A172 (cell line): ENCODE results near the gene CDAN1. TPM values are rescaled to one million over a fixed set of nuclear protein-coding genes. Genes with fewer than 3 reads are reported as not detected.
A peak's percentile ranks its signal among the peaks of the same experiment; 100 is the strongest.
"Not testable (repeated sequence)": the region's sequence is repeated elsewhere in the genome, so short reads cannot be mapped to it uniquely, and the experiment has no call there.

Experiments
- DNase-seq: peaks from one replicate; pipeline ENCODE4 v3.0.0-alpha.2; 2015; ENCODE audit warnings: low spot score
- total RNA-seq: library from RNA; depleted of rRNA; stranded (reverse); fragments of >200 nt; shearing (Covaris generic); gene quantifications from 2 replicates; pipeline ENCODE4 v1.2.3, GENCODE V29; 2014; rRNA removed

CDAN1 gene, protein sequence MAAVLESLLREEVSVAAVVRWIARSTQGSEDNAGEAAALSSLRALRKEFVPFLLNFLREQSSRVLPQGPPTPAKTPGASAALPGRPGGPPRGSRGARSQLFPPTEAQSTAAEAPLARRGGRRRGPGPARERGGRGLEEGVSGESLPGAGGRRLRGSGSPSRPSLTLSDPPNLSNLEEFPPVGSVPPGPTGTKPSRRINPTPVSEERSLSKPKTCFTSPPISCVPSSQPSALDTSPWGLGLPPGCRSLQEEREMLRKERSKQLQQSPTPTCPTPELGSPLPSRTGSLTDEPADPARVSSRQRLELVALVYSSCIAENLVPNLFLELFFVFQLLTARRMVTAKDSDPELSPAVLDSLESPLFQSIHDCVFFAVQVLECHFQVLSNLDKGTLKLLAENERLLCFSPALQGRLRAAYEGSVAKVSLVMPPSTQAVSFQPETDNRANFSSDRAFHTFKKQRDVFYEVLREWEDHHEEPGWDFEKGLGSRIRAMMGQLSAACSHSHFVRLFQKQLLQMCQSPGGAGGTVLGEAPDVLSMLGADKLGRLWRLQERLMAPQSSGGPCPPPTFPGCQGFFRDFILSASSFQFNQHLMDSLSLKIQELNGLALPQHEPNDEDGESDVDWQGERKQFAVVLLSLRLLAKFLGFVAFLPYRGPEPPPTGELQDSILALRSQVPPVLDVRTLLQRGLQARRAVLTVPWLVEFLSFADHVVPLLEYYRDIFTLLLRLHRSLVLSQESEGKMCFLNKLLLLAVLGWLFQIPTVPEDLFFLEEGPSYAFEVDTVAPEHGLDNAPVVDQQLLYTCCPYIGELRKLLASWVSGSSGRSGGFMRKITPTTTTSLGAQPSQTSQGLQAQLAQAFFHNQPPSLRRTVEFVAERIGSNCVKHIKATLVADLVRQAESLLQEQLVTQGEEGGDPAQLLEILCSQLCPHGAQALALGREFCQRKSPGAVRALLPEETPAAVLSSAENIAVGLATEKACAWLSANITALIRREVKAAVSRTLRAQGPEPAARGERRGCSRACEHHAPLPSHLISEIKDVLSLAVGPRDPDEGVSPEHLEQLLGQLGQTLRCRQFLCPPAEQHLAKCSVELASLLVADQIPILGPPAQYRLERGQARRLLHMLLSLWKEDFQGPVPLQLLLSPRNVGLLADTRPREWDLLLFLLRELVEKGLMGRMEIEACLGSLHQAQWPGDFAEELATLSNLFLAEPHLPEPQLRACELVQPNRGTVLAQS
- 11.3 and 14.5 TPM in 2 replicates for total RNA-seq

DNA sequence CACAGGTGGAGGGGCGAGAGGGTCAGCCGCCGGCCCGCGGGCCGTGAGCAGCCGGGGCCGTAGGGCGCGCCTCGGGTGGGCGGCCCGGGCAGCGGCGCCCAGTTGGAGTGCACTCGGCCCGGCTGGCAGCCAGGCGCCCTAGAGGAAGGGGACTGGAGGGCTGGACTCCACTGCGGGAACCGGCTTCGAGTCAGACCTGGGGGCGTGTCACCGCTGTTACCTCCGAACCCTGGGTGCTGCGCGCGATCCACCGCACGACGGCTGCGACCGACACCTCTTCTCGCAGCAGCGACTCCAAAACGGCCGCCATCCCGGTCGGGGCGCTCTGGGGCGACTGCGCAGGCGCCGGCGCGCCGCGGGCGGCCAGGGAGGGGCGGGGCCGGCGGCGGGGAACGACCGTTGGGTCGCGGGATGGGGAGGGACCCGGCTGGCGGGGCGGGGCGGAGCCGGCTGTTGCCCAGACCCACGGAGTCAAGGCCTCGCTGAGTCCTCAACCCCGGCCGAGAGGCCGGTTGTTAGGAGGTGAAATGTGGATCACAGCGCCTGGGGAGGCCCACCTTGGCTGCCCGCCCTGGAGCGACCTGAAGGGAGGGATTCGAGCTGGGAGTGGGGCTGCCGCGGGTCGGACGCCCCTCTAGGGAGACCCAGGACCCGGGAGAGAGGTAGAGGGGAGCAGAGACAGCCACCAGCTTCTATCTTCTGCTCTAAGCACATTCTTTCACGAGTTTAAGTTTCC is at the start of gene CDAN1:
Gene CDAN1 (minus strand): TSS at position 336 of the 736 bp plus-strand sequence. CDS start 26 bp downstream, at position 310.
- DNase-seq, result peak; percentile 63

DNA sequence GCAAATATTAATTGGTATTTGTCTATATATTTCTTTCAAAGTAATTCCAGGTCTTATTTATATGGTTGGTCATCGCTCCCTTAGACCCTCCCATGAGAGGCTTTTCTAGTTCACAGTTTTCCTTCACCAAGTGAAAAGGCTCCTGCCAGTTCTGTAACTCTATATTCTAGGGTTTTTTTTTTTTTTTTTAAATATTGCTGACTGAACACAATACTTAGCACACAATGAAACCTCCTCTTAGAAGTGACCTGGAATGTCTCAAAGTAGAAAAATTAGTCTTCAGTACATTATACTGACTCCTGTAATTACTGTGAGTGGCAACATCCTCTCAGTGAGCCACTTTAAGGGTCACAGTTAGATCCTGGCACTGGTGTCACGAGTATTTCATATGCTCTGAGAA is 48.6 kb upstream of the CDAN1 start:
- DNase-seq, result no peak

DNA sequence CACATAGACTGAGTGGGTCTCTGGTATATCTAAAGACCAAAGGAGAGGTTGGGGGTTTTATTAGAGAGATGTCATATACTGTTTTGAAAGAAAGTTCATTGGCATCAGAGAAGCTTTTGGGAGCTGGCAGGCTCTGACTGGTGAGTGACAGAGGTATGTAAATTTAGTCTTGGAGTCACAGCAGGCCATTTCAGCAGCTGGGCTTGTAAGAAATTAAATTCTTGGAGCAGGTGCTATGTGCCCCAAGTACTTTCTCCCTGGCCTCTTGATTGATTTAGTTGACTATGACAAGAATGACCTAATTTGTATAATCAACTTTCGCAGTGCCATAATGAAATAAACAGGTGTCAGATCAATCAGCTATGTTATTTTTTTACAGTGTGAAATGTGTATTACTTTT is 47.8 kb upstream of the CDAN1 start:
- no peak for DNase-seq

DNA sequence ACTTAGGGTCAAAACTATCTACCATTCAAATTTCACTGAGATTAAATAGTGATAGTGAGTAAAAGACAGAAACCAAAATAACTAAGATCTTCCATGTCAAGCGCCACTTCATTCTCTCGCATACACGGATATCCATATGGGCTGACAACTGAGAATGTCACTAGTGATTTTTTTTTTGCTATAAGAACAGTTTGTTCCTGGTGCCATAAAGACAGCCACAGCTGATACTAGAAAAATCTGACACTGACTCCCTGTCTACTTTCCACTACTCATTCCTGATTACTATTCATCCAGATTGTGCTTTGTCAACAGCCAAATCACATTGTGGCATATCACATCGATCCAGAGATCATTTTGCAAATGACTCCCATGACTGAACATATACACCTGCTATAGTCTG is 45.8 kb upstream of the CDAN1 start:
- no peak for DNase-seq

DNA sequence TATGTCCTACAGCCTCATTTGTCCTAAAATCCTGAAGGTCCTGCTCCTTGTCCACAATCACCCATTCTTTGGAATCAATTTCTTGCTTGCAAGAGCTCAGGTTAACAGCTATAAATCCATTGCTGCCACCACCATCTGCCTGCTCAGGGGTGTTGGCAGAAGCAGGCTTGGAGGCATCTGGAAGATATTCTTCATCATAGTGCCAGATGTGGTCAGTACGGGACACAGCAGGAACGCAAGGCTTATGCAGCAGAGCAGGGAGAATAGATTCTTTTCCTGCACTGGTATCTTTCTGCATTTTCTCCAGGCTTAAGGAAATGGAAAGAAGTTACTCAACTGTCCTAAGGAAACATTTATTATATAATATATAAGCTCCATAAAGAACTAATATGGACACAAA is 38.5 kb upstream of the CDAN1 start:
- no peak for DNase-seq

DNA sequence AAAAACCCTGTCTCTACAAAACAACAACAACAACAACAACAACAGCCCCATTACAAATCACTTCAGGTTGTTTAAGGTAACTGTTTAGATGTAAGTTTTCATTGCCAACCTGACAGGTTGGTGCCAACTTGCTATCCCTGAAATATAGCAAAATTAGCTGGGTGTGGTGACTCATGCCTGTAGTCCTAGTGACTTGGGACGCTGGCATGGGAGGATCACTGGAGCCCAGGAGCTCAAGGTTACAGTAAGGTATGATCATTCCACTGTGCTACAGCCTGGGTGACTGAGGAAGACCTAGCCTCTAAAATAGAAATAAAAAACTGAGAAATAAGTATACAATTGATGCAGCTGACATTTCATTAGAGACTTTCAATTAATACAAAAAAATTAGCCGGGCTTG is 36.0 kb upstream of the CDAN1 start:
- no peak for DNase-seq

DNA sequence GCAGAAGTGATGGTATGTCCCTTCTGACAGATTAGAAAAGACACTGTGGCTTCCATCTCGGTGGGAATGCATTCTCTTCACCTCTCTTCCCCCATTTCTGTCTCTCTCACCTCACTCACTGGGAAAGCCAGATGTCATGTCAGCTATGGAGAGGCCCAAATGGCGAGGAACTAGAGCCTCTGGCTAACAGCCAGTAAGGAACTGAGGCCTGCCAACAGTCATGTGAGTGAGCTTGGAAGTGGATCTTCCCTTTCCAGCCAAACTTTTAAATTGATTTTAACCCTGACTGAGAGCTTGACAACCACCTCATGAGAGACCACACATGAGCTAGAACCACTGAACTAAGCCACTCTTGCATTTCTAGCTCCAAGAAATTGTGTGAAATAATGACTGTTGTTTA is 35.2 kb upstream of the CDAN1 start:
- DNase-seq, result no peak

DNA sequence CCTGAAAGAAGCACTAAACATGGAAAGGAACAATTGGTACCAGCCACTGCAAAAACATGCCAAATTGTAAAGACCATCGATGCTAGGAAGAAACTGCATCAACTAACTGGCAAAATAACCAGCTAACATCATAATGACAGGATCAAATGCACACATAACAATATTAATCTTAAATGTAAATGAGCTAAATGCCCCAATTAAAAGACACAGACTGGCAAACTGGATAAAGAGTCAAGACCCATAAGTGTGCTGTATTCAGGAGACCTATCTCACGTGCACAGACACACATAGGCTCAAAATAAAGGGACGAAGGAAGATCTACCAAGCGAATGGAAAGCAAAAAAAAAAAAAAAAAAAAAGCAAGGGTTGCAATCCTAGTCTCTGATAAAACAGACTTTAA is 29.2 kb upstream of the CDAN1 start:
- DNase-seq, result not testable (repeated sequence)

DNA sequence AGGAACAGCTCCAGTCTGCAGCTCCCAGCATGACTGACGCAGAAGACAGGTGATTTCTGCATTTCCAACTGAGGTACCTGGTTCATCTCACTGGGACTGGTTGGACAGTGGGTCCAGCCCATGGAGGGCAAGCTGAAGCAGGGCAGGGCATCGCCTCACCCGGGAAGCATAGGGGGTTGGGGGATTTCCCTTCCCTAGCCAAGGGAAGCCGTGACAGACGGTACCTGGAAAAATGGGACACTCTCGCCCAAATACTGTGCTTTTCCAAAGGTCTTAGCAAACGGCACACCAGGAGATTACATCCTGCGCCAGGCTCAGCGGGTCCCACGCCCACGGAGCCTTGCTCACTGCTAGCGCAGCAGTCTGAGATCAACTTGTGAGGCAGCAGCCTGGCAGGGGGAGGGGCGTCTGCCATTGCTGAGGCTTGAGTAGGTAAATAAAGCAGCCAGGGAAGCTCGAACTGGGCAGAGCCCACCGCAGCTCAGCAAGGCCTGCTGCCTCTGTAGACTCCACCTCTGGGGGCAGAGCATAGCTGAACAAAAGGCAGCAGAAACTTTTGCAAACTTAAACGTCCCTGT is 27.3 kb upstream of the CDAN1 start:
- not testable (repeated sequence) for DNase-seq

DNA sequence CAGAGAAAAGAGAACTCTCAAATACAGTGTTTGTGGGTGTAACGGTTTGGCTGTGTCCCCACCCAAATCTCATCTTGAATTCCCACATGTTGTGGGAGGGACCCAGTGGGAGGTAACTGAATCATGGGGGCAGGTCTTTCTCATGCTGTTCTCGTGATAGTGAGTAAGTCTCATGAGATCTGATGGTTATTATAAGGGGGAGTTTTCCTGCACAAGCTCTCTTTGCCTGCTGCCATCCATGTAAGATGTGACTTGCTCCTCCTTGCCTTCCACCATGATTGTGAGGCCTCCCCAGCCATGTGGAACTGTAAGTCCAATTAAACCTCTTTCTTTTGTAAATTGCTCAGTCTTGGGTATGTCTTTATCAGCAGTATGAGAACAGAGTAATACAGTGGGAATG is 24.9 kb upstream of the CDAN1 start:
- DNase-seq, result not testable (repeated sequence)

DNA sequence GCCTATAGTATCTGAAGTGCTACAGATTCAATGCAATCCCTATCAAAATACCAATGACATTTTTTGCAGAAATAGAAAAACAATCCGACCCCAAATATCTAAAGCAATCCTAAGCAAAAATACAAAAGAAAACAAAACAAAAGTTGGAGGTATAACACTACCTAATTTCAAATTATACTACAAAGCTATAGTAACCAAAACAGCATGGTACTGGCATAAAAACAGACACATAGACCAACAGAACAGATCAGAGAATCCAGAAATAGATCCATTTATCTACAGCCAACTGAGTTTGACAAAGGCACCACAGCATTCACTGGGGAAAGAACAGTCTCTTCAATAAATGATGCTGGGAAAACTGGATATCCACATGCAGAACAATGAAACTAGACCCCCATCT is 23.8 kb upstream of the CDAN1 start:
- DNase-seq, result no peak

DNA sequence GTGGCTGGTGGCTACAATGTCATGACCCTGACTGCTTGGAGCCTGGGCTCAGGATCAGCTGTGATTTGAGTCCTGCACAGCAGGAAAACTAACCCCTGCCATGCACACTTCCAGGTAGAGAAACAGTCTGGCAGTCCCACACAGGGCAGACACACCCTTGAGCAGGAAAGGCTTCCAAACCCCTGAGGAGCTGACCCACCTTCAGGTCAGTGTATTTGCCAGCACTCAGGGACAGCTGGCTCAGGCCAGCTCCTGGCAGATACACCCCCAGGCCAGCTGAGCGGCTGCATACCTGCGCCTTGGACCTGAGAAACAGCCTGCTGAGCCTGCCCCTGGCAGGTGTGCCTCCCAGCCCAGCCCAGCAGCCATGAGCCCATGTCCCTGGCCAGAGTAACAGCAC is 22.2 kb upstream of the CDAN1 start:
- no peak for DNase-seq

DNA sequence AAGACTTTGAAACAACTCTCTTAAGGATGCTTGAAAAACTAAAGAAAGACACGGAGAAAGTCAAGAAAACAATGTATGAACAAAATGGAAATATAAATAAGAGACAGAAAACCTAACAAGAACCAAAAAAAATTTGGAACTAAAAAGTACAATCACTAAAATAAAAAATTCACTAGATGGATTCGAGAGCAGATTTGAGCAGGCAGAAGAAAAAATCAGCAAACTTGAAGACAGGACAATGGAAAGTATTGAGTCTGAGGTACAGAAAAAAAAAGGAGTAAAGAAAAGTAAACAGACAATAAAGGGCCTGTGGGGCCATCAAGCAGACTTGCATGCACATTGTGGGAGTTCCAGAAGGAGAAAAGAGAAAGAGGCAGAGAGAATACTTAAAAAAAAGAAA is 13.4 kb upstream of the CDAN1 start:
- DNase-seq, result no peak

DNA sequence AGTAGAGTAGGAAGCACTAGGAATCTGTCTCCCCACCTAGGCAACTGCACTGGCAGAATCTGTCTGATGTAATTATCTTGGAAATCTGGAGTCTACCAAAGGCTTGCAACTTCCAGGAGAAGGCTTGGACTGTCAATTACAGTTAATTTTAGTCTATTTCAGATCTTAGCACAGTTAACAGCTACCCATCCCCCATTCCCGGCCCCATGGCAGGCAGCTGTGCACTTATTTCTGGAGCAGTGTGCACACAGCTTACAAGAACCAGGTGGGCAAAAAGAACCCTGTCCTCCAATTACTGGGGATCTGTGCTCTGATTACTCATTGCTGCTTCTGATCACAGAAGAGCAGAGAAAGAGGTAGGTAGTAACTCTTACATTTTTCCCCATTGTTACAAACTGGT is 12.3 kb upstream of the CDAN1 start:
- DNase-seq, result no peak

DNA sequence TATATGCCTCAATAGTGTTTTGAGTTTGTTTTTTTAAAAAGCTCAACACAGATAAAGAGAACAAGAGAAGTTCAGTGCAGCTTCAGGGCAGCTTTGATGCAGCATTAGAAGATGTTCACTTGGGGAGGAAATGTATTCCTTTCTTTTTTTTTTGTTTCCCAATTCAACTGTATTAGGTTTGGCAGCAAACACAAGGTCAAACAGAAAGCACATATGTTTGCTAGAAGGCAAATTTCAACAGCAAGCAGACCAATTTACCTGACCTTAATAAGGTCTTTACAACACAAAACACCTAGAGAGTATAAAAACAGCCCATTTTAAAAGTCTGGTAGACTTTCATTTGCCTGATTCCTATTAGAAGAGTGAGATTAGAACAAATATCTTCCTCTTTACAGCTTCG is 7.3 kb upstream of the CDAN1 start:
- no peak for DNase-seq

DNA sequence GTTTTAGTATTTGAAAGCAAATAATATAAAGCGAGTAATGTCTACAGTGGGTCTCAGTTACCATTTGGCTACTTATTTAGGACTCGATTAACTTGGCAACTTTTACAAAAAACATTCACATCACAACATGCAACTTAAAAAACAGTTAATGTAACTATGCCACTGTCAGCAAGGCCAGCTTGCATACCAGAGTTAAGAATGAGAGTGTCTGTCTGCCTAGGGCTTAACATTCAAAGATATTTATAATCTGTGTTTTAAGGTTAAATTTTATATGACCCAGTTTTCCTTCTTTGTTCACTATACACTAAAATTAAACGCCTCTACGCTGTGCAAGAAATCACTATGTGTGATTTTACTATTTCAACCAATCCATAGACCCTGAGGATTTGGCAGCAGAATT is 5.2 kb upstream of the CDAN1 start:
- no peak for DNase-seq

DNA sequence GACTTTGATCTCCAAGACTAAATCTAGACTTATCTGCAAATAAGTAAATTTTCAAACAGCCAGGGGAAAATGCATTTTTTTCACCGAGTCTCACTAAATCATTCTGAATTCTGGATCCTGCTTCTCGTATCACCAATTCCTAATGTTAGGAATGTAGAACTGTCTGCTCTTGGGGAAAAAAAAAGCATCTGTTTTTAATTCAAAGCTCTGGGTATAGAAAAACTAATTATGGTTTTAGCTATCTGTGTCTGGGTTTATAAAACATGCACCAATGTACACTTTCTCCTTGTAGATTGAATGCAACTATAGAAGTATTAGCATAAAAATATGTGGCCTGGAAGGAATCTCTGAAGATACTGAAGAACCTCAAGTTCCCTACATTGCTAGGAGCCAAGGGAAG is 4.8 kb upstream of the CDAN1 start:
- DNase-seq, result no peak

DNA sequence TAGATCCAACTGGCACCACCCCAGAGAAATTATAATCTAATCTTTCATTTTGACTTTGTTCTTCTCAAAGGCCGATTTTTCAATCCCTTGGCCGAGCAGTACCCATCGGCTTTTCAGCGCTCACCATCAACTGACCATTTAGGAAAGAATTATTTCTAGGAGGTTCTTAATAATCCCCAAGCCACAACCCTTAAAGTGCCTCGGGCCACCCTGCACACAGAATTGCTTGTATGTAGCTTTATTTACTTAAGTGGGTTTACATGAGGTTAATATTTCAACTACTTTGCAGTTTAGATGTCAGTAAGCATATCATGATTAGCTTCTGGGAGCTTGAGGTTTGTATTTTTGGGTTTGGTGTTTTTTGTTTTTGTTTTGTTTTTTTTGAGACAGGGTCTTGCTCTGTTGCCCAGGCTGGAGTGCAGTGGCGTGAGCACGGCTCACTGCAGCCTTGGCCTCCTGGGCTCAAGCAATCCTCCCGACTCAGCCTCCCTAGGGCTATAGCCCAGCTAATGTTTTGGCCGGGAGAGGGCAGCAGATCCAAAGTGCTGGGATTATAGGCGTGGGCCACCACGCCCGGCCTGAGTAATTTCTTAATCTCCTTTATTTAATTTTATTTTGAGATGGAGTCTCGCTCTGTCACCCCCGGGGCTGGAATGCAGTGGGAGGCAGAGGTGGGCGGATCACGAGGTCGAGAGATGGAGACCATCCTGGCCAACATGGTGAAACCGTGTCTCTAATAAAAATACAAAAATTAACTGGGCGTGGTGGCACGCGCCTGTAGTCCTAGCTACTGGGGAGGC is 801 bp upstream of the CDAN1 start:
- DNase-seq, result peak; percentile 24

DNA sequence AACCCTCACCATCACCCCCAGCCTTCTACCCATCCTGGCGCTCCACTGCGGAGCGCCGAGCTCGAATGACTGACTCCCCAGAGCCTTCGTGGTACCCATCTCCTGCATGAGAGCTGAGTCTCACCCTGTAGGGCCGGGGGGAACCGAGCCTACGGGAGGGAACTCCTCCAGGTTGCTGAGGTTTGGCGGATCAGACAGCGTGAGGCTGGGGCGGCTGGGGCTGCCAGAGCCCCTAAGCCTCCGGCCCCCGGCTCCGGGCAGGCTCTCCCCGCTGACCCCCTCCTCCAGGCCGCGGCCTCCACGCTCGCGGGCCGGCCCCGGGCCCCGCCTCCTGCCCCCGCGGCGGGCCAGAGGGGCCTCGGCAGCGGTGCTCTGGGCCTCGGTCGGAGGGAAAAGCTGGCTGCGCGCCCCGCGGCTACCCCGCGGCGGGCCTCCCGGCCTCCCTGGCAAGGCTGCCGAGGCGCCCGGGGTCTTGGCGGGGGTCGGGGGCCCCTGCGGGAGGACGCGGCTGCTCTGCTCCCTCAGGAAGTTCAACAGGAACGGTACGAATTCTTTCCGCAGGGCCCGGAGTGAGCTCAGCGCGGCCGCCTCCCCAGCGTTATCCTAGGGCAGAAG is 643 bp downstream of the CDAN1 start:
- DNase-seq, result no peak
